ENCODE data around the gene UBE2D2. TPM values are rescaled to one million over a fixed set of nuclear protein-coding genes. Genes with fewer than 3 reads are reported as not detected.

The UBE2D2 gene
- total and polyA plus RNA-seq, 2 of the 13 experiments (the other 11 are each of a cell fraction or from before 2014, with no cell fraction given): 79.1 to 109 TPM

DNA sequence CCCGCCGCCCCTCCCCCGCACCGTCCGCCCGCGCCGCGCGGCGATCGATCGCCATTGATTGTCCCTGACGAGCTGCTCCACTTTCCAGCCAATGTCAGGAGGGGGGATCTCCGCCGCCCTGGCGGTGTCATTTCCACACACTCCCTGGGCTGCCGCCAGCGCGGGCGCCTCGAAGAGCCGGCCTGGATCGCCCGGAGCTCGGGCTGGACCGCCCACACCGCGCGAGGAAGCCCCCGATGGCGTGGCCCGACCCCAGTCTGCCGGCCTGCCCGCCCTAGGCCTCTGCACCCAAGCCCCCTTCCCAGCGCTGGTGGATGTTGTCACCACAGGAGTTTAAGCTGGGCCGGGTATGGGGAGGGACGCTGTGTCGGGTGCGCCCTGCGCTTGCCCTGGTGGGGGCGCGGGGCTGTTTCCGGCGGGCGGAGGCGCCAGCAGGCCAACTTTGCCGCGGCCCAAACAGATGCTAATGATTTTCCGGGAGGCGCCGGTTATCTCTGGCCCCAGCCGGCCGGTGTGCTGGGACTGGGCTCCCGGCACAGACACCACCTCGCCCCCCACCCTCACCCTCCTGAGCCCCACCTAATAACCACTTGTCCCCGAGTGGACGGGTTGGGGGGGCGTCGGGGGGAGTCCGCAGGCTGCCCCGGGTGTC is 76.4 kb downstream of the UBE2D2 start (continued):
- TF ChIP-seq ZNF207 (IDR thresholded peaks at IDR 0.05; ENCODE audit: borderline replicate concordance): no peak
- TF ChIP-seq ZNF776 (CRISPR knock-in tag; IDR thresholded peaks at IDR 0.05): no peak
- 0 out of 2 replicates have a peak, but pooled peaks have one; percentile 9 for TF ChIP-seq ZFP90 (CRISPR knock-in tag; IDR thresholded peaks at IDR 0.05; ENCODE audit: borderline replicate concordance)
- 0 out of 2 replicates have a peak, but pooled peaks have one; percentile 45 for TF ChIP-seq HMG20A (CRISPR knock-in tag; IDR thresholded peaks at IDR 0.05; ENCODE audit: borderline replicate concordance)
- peak; percentile 75 for TF ChIP-seq ISL2 (CRISPR knock-in tag; IDR thresholded peaks at IDR 0.05)
- TF ChIP-seq, protein P1, sequence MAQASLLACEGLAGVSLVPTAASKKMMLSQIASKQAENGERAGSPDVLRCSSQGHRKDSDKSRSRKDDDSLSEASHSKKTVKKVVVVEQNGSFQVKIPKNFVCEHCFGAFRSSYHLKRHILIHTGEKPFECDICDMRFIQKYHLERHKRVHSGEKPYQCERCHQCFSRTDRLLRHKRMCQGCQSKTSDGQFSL (CRISPR knock-in tag; IDR thresholded peaks at IDR 0.05): peak; percentile 88
- TF ChIP-seq, protein P2, sequence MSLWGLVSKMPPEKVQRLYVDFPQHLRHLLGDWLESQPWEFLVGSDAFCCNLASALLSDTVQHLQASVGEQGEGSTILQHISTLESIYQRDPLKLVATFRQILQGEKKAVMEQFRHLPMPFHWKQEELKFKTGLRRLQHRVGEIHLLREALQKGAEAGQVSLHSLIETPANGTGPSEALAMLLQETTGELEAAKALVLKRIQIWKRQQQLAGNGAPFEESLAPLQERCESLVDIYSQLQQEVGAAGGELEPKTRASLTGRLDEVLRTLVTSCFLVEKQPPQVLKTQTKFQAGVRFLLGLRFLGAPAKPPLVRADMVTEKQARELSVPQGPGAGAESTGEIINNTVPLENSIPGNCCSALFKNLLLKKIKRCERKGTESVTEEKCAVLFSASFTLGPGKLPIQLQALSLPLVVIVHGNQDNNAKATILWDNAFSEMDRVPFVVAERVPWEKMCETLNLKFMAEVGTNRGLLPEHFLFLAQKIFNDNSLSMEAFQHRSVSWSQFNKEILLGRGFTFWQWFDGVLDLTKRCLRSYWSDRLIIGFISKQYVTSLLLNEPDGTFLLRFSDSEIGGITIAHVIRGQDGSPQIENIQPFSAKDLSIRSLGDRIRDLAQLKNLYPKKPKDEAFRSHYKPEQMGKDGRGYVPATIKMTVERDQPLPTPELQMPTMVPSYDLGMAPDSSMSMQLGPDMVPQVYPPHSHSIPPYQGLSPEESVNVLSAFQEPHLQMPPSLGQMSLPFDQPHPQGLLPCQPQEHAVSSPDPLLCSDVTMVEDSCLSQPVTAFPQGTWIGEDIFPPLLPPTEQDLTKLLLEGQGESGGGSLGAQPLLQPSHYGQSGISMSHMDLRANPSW (CRISPR knock-in tag; IDR thresholded peaks at IDR 0.05; ENCODE audit: borderline replicate concordance): peak; percentile 58; the same call in 1 of the 2 replicates
- no peak; the same call in 1 of the 2 replicates for TF ChIP-seq ZNF589 (CRISPR knock-in tag; conservative IDR thresholded peaks at IDR 0.05)
- no peak for TF ChIP-seq TCF12 (IDR thresholded peaks at IDR 0.05)
- TF ChIP-seq TCF12 (CRISPR knock-in tag; IDR thresholded peaks at IDR 0.05): no peak
- TF ChIP-seq ZNF614 (CRISPR knock-in tag; IDR thresholded peaks at IDR 0.05; ENCODE audit: borderline replicate concordance): peak; percentile 47; the same call in 1 of the 2 replicates
- TF ChIP-seq, protein P3, sequence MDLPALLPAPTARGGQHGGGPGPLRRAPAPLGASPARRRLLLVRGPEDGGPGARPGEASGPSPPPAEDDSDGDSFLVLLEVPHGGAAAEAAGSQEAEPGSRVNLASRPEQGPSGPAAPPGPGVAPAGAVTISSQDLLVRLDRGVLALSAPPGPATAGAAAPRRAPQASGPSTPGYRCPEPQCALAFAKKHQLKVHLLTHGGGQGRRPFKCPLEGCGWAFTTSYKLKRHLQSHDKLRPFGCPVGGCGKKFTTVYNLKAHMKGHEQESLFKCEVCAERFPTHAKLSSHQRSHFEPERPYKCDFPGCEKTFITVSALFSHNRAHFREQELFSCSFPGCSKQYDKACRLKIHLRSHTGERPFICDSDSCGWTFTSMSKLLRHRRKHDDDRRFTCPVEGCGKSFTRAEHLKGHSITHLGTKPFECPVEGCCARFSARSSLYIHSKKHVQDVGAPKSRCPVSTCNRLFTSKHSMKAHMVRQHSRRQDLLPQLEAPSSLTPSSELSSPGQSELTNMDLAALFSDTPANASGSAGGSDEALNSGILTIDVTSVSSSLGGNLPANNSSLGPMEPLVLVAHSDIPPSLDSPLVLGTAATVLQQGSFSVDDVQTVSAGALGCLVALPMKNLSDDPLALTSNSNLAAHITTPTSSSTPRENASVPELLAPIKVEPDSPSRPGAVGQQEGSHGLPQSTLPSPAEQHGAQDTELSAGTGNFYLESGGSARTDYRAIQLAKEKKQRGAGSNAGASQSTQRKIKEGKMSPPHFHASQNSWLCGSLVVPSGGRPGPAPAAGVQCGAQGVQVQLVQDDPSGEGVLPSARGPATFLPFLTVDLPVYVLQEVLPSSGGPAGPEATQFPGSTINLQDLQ (CRISPR knock-in tag; IDR thresholded peaks at IDR 0.05): no peak
- TF ChIP-seq, protein P4, sequence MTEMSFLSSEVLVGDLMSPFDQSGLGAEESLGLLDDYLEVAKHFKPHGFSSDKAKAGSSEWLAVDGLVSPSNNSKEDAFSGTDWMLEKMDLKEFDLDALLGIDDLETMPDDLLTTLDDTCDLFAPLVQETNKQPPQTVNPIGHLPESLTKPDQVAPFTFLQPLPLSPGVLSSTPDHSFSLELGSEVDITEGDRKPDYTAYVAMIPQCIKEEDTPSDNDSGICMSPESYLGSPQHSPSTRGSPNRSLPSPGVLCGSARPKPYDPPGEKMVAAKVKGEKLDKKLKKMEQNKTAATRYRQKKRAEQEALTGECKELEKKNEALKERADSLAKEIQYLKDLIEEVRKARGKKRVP (CRISPR knock-in tag; IDR thresholded peaks at IDR 0.05): no peak
- TF ChIP-seq ZNF17 (CRISPR knock-in tag; IDR thresholded peaks at IDR 0.05): no peak
- no peak for TF ChIP-seq ZNF180 (CRISPR knock-in tag; IDR thresholded peaks at IDR 0.05; ENCODE audit: borderline replicate concordance, low read depth)
- no peak for TF ChIP-seq KDM5A (IDR thresholded peaks at IDR 0.05; ENCODE audit: borderline replicate concordance, low read length)
- TF ChIP-seq, protein P5, sequence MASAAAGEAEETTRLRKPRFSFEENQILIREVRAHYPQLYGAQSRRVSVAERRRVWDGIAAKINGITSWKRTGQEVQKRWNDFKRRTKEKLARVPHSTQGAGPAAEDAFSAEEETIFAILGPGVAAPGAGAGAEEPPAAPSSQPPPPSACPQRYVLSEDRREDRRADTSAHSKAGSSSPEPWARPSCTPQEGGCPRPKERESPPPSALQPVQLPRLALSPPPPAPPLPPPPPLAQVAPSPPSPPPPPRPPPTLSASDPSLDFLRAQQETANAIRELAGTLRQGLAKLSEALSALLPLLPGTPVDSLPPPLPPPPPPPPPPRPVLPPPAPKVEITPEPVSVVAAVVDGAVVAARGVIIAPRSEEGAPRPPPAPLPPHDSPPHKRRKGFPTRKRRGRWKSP (CRISPR knock-in tag; IDR thresholded peaks at IDR 0.05): peak; percentile 84
- peak; percentile 55; the same call in 1 of the 2 replicates for TF ChIP-seq GATAD2A (CRISPR knock-in tag; IDR thresholded peaks at IDR 0.05)
- no peak for TF ChIP-seq SNRNP70 (IDR thresholded peaks at IDR 0.05; ENCODE audit: low read depth, low read length)
- TF ChIP-seq, protein P6, sequence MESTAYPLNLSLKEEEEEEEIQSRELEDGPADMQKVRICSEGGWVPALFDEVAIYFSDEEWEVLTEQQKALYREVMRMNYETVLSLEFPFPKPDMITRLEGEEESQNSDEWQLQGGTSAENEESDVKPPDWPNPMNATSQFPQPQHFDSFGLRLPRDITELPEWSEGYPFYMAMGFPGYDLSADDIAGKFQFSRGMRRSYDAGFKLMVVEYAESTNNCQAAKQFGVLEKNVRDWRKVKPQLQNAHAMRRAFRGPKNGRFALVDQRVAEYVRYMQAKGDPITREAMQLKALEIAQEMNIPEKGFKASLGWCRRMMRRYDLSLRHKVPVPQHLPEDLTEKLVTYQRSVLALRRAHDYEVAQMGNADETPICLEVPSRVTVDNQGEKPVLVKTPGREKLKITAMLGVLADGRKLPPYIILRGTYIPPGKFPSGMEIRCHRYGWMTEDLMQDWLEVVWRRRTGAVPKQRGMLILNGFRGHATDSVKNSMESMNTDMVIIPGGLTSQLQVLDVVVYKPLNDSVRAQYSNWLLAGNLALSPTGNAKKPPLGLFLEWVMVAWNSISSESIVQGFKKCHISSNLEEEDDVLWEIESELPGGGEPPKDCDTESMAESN (CRISPR knock-in tag; conservative IDR thresholded peaks at IDR 0.05): peak; percentile 84; the same call in 1 of the 2 replicates
